Measurements from ENCODE around the gene INSIG2.

INSIG2 gene

DNA sequence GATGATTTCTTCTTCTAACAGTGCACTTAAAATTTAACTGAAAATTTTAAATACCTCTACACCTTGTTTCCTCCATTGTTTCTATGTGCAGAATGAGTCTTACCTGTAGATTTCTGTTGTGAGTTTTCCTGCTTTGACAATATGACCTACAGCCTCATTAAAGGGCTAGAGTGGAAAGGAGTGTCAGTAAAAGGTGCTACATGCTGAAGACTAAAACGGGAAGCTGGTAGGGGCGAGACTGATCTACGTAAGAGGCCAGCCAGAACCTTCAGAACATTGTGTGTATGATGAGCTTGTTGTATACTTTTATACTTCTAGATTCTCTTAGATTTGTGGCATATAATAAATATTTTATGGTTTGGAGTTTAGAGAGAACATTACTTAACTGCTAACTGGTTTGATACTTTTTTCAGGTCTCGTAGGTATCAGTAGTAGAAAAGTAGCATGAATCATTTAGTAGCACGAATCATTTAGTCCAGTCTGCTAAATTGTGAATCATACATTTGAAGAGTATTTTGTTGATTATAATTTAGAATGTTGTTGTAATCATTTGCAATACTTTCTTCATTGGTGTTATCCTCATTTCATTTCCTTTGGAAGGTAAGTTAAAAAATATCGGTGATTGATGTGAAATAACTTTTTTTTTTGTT, 14.3 kb downstream of the INSIG2 start:
- no peak for DNase-seq

DNA sequence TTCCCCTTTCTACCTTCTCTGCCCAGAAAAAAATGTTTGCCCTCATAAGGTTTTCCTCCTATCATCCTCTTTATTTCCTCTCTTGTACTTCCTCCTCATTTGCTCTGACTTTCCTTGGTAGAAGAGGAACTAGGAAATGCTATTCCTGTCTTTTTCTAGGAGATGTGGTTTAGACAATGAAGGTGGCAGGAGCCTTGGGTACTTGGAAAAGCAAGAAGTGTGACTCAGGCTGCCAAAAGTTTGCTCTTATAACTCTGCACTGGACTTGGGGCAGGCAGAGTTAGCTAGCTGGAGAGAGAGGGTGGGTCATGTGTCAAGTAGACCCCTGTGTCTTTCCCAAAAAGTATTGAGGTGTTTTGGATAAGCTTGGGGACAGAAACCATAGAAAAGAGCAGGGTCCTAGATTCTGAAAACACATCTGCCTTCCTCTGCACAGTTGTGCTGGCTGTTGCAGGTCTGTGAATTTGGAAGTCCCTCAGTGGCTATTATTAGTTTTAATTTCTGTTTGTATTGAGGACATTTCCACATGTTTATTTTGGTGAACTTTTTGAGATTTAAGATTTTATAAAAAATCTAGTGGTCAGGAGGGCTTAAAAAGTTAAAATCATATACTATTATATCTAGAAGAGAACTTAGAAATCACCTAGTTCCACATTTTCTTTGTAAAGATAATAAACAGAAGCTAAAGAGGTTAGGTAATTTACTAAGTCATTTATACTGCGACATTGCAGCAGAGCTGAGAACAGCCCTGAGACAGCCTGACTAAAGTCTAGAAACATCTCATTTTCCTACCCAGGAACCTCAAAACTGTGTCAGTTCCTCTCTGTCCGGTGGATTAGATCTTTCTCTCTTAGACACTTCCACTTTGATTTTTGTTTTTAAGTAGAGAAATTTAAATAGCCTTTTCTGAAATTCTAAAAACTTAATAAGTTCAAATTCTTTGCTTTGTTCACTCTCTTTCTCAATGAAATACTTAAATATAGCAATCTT, 16.0 kb downstream of the INSIG2 start:
- no peak for DNase-seq

DNA sequence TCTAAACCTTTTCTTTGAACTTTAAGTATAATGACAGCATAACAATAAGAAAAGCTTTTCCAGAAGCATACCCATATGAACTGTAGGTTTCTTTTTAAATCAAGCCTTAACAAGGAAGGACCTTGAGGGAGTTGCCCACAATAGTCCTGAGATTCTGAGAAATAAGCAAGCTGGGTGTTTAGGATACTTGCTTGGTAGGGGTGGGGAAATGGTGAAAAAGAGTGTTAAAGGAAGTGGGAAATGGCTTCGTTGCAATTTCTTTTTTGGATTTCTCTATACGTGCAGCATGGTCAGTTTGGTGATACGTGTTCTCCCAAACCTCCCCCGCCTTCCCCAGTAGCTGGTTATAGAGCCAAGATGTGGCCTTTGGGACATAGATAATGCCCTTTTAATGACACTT, 17.2 kb downstream of the INSIG2 start:
- DNase-seq: no peak

DNA sequence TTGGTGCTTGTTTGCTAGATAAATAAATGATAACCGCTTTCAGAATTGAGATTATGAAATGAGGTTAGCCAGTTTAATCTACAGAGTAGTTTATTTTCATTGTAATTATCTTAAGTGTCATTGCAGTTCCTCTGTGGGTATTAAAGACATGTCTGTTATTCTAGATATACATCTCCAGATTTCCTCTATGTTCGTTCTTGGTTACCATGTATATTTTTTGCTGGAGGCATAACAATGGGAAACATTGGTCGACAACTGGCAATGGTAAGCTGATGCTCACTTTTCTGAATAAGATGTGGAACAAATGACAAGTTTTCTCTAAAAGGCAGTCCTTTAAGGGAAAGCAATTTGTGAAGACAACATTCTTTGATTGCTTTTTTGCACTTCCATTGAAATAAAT, 18.7 kb downstream of the INSIG2 start:
- DNase-seq: no peak

DNA sequence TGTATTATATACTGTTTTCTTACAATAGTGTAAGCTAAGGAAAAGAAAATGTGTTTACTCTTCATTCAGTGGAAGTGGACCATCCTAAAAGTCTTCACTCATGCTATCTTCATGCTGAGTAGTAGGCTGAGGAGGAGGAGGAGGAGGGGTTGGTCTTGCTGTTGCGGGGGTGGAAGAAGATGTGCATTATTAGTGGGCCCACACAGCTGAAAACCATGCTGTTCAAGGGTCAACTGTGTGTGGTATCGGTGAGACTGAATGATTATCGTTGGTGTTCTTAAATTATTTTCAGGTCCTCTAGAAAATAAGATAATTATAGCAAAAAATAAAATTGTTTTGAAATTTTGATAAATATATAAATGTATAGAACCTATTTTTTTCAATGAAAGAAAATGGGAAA, 22.0 kb downstream of the INSIG2 start:
- DNase-seq: no peak

DNA sequence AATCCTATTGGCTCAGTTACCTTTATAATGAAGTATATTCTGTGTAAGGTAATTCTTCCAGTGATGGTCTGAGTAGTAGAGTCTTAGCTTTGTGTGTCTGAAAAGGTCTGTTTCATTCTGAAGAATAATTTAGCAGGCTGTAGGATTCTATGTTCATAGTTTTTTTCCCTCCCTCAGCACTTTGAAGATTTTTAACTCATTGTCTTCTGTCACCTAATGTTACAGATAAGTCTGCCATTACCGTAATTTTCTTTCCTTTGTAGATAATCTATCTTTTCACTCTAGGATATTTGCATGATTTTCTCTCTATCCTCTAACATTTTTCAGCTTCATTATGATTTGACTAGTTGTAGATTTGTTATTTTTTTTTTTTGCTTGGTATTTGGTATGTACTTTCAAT, 22.7 kb downstream of the INSIG2 start:
- DNase-seq: no peak

DNA sequence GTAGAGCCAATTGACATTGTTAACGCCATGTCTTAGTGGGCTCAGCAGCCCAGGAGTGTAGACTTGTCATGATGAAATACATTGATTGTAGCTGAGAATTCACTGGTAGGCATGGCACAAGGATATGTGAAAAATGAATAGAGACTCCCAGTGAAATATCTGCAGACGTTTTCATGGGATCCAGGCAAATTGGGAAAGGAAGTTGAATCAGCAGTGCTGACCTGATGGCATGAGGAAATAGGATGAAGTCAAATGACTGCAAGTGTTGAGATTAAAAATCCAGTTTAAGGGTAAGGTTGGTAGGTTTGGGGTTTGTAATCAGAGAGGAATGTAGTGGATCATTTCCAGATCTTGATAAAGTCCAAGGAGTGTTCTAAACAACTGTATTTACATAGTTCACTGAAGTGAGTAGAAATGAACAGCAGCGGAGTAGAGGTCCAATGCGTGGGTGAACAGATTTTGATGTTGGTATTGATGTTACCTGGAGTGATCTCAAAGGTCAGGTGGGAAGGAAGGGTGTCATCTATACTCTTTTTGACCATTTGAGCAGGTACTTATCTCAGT, 24.6 kb downstream of the INSIG2 start:
- no peak for DNase-seq

DNA sequence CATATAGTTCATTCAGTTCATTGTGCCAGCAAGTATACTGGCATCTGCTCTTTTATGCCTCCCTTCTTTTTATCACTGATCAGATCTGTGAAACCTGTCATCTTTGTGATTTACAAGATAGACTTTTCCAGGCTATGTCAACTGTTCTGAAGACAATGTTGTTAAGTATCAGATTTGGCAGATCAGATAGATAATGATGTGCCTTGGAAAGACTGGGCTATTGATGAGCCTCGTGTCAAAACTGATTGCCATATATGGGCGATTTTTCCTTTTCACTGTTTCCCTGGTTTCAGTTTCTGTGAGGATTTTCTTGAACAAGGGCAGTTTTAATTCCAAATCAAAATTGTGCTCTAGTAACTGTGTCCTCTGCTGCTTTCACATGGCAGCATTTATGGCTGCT, 26.6 kb downstream of the INSIG2 start:
- no peak for DNase-seq

DNA sequence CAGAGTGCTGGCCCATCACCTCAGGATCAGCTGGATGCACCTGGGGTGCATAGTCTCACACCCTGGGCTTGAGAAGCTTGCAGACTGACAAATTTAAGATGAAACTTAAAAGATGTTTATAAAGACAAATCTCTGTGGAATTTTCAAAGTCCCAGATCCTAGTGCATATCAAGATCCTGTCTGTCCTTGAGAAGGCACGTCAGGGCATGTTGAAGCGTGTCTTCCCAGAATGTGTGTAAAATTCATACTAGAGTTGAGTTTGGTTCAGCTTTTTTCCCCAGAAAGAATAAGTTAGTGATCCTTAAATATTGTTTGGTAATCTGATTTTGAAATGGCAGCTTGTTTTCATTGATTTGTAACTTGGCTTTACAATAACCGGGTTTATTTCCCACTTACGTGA, 27.5 kb downstream of the INSIG2 start:
- DNase-seq: no peak

DNA sequence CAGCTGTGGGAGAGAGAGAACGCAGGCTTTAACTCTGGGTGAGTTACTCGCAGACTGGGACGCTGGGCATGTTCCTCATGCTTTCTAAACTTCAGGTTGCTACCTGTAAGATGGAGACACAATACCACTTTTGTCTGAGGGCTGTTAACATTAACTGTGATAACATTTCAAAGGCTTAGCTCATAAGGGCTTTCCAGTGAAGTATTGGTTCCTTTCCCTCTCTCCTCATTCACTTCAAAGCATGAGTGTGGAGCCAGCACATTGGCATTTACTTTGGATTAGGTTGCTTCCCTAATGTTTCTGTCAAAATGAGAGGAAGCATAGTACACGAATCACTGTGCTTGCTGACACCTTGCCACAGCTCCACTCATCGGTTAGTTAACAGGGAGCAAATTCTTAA, 30.2 kb downstream of the INSIG2 start:
- DNase-seq: no peak

DNA sequence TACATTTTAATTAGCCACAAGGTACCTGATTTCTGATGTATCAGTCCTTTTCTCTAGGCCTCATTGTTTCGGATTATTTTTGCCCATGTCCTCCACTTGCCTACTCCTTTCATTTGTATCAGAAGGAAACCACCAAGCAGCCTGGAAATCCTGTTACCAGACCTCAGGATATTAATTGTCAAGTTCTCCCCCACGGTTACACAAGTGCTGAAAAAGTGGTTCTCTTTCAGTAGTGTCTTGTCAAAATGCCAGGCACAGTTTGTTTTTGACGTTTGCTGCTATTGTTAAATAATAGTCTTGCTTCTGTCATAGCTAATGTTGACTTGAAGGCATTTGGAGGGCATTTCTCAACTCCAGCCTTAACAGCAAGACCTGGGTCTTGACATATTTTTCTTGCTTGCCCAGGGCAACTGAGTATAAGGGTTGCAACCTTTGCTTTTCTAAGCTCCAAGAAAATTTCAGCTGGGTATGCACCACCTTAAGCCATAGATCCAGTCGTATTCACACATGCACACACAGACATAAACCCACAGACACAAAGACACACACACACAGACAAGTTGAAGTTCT, 31.0 kb downstream of the INSIG2 start:
- no peak for DNase-seq

DNA sequence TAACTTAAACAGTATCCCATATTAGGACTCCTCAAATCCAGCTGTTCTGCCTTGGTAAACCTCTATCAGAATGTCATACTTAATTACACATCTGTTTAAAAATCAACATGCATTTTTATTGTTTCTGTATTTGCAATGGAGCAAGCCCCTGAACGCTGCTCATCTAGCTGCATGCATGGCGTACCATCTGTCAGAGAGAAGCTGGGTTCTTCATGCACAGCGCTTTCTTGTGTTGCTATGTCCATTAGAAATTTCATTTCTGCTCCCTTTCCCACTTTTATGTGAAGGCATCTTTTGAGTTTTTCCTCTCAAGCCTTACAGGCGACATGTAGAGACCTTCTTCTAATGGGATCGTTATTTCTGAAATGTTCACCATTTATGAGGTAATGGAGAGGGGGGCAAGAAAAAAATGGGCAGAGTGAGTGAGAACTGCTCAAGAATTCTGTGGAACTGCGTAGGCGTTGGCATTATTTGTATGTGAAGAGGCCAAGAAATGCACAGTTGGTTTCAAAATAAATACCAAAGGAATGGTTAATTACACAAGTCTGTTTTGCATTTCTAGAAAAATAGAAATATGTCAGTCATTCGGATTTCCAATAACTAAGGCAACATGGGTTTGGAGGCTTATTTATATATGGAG, 31.6 kb downstream of the INSIG2 start:
- no peak for DNase-seq

DNA sequence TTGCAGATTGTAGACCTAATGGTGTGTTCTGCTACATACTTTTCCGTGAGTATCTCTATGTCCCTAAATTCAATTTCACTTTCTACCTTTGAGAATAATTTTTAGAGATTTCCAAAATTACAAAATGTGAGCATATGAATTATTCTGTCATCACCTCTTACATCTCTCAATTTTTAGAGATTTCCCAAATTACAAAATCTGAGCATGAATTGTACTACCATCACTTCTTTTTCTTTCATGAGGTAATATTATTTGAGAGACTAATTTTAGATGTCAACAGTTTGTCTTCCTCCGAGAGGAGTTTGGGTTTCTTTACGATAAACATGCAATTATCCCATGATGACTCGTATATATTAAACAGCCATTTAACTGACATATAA, 32.1 kb downstream of the INSIG2 start:
- DNase-seq: no peak

DNA sequence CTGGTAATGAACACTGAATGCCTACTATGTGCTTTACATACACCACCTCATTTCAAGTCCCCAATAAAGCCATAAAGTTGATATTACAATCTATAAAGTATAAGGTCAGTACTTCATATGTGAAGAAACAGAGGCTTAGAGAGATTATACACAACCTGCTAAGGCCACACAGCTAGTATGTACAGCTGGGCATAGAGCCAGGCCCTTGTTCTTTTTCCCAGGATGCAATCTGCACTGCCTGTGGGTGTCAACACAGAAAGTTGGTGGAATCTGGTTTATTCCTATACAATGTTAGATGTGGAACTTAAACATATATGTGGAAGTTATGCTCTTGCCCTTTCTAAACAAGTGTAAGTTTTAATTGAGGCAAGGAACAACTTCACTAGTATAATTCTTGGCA, 32.8 kb downstream of the INSIG2 start:
- DNase-seq: no peak

DNA sequence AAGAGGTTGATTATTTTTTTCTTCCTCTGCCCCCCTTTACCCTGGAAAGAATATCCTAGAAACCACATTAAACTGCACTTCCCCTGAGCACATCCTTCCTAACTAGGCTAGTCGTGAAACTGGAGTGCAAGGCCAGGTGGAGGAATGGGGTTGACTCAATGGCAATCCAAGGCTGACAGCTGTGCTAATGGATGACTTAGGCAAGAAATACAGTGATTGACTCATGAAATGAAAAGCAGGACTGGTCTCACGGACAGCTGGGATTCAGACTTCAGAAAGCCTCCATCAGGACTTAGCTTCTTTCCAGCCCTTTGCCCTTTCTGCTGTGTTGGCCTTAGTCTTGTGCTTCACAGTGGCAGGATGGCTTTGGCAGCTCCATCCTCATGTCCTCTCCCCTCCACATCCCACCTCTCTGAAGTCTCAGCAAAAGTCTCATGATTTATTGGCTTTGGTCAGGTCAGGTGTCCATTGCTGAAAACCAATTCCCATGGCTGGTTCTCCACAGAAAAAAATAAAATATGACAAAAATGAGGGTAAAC, 33.8 kb downstream of the INSIG2 start:
- no peak for DNase-seq

DNA sequence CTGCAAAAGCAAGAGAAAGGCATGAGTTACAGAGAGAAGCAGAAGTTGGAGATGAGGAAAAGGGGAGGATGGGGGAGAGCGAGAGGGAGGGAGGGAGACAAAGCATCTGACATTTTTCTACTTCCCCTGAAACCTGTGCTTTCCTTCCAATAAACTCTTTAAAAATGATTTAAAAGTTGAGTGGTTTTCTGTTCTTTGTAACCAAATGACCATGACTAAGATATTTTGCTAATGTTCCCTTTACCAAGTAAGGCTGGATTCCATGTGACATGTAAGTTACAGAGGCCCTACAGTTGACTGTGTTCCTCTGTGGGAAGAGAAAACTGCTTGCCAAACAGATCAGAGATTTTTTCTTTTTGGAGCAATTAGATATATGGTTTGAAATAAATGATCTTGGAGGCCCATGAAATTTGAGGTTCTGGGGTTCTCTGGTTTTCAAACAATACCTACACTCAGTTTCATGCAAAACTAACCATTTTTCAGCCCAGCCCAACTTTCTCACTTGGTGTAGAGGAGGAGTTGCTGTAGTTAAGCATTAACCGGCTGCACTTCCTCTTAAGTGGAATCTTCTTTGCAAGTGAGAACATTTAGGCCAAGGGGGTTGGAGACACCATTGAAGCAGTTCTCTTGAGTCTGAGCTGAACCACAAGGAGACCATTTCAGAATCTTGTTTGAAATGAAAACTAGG, 34.5 kb downstream of the INSIG2 start:
- no peak for DNase-seq

DNA sequence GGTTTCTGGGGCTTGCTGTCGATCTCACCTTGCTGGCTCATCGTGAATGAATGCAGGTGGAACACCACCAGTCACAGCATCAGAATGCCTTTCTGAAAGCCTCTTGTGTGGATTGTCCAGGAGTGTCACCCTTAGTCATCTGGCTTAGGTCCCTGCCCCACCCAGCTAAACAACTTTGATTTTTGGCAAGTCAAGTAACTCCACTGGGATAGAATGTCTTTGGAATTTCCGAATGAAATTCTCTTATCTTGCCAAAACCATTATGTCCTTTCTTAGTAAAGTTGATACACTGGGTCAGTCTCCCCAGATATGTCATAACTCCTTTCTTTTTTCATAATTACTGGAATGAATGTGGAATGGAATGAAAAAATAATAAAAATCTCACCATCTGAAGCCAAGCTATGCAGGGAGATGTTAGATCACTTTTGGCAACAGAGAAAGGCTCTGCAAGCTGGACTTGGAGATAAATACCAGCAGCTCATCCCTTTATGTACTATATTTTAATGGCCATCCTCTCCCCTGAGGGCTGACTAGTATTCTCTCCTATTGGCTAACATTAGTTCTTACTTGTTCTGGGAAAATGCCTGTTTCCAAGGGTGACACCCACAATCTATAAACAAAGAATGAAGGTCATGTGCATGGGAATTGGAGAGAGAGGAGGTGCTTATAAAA, 35.4 kb downstream of the INSIG2 start:
- DNase-seq: no peak

DNA sequence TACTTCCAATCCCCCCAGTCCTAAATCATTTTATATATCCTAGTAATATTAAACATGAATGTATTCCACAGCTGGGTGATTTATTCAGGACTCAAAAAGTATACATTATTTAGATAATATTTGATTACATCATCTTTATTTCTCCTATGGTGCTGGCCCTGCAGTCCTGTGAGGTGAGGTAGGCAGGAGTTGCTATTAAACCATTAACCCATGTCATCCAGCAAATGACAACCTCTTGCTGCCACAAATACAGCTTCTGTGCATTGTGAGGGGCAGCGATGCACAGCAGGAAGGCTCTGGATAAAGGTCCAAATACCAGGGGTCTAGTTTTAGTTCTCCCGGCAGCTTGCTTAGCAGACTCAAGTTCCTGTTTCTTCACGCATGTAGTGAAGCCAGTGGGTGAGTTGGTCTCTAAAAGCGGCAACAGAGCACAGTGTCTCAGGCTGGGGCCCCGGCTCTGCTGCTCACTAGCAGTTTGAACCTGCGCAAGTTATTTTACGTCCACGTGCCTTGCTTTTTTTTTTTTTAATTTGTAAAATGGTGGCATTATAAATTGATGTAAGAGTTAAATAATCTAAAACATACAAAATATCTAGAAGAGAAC, 36.1 kb downstream of the INSIG2 start:
- DNase-seq: no peak

DNA sequence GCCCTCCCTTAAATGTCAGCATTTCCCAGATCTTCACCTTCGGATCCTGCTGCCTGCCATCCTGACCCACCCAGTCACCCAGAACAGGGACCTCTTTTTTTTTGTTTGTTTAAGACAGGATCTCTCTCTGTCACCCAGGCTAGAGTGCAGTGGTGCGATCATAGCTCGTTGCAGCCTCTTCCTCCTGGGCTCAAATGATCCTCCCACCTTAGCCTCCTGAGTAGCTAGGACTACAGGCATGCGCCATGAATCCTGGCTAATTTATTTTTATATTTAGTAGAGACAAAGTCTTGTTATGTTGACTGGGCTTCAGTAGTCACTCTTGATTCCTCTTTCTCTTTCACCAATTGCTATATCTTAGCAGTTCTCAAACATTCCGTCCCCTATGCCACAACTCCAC, 39.0 kb downstream of the INSIG2 start:
- no peak for DNase-seq

DNA sequence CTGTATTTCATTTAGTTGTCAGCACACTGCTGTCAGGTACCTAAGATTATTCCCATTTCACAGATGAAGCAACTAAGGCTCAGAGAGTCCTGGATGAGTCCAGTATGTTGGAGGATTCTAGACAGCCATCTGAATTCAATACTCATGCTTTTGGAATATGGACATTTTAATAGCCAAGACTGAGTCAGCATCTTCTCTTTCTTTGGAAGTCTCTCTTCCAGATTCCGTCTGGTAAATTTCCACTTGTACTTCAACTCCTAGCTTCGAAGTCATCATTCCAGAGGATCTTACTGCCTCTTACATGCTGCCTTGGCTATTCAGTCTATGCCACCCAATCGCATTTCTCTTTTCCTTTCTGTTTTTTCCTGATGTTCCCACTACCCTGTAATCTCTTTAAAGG, 40.6 kb downstream of the INSIG2 start:
- DNase-seq: no peak

DNA sequence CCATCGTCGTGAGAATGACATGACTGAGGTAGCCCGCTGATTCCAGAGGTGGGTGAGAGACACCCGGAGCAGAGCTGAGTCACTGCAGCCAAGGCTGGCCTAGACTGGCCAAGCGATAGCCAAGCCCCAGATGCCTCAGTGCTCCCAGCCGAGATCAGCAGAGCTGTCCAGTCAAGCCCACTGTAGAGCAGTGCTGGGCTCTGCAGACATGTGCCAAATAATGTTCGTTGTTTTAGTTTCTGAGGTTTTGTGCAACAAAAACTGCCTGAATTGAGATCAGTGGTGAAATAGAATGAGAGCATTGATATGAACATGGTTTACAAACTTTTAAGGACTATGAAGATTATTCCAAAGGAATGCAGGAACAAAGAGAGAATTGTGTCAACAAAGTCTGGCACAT, 42.1 kb downstream of the INSIG2 start:
- DNase-seq: no peak
